Fibroblast of skin of back (primary cell): ENCODE measurements around the gene PCDHB10. TPM values are rescaled to one million over a fixed set of nuclear protein-coding genes. Genes with fewer than 3 reads are reported as not detected.
"Not testable (repeated sequence)": the region's sequence is repeated elsewhere in the genome, so short reads cannot be mapped to it uniquely, and the experiment has no call there.

Source experiments
- DNase-seq: peaks from one replicate; pipeline ENCODE4 v3.0.0-alpha.2; 2013
- polyA plus RNA-seq, 2 experiments: library from polyadenylated mRNA; unstranded; fragments of 120-200 nt; gene quantifications; one replicate each; pipeline ENCODE4 v1.2.1, GENCODE V29; 2013; ENCODE audit not compliant: insufficient read length in 2 of 2

The PCDHB10 gene
- polyA plus RNA-seq (2013, experiment 1 of 2; ENCODE audit: insufficient read length): 0.74 TPM
- polyA plus RNA-seq (2013, experiment 2 of 2; ENCODE audit: insufficient read length): 1.1 TPM

DNA sequence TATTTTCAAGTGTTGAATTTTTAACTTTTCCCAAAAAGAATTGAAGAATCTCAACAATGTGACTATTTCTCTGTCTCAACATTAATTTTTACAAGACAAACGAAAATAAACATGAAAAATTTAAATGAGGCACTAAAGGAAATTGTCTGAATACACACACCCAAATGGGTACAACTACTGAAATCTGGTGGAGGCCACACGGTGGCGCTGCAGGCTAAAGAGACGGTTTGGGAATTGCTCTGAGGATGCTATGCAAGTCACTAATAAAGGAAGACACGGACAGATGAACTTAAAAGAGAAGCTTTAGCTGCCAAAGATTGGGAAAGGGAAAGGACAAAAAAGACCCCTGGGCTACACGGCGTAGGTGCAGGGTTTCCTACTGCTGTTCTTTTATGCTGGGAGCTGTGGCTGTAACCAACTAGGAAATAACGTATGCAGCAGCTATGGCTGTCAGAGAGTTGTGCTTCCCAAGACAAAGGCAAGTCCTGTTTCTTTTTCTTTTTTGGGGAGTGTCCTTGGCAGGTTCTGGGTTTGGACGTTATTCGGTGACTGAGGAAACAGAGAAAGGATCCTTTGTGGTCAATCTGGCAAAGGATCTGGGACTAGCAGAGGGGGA lies at the start of gene PCDHB10:
TSS of gene PCDHB10 (plus strand) at position 244 of the 616 bp plus-strand sequence. CDS start at position 444, 200 bp downstream.
- peak; percentile 7 for DNase-seq

DNA sequence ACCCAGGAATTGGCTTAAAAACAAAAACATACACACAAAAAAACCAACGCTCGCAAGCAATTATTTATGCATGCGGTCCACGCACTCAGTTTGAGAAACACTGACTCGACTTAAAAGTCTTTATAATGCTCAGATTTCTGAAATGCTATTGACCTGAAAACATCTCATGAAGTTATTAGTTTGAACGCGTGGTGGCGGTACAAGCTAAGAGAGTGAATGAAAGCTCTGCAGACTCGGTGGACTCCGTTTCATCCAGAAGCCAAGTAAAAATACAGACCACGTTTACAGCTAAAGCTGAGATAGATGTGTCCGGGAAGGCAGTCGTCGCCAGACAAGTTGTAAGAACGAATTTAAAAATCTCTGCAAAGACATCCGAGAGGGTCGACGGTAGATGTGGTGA lies 42.3 kb upstream of the PCDHB10 start, which contains the start of gene PCDHB6:
TSS of gene PCDHB6 (plus strand) at position 246 of the 400 bp plus-strand sequence. CDS start 201 bp downstream, outside the sequence.
- peak; percentile 6 for DNase-seq

DNA sequence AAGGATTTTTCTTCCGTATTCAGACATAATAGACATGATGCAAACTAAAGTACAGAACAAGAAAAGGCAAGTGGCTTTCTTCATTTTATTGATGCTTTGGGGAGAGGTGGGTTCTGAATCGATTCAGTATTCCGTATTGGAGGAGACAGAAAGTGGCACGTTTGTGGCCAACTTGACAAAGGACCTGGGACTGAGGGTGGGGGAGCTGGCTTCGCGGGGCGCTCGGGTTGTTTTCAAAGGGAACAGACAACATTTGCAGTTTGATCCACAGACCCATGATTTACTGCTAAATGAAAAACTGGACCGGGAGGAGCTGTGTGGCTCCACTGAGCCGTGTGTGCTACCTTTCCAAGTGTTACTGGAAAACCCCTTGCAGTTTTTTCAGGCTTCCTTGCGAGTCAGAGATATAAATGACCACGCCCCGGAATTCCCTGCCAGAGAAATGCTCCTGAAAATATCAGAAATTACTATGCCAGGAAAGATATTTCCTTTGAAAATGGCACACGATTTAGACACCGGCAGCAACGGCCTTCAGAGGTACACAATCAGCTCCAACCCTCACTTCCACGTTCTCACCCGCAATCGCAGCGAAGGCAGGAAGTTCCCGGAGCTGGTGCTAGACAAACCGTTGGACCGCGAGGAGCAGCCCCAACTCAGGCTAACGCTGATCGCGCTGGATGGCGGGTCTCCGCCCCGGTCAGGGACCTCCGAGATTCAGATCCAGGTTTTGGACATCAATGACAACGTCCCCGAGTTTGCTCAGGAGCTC lies 41.7 kb upstream of the PCDHB10 start:
- DNase-seq: no peak

DNA sequence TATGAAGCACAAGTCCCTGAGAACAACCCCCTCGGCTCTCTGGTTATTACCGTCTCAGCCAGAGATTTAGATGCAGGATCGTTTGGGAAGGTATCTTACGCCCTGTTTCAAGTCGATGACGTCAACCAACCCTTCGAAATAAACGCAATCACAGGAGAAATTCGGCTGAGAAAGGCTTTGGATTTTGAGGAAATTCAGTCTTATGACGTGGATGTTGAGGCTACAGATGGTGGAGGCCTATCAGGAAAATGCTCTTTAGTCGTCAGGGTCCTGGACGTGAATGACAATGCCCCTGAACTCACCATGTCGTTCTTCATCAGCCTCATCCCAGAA lies 41.2 kb upstream of the PCDHB10 start:
- DNase-seq: no peak

DNA sequence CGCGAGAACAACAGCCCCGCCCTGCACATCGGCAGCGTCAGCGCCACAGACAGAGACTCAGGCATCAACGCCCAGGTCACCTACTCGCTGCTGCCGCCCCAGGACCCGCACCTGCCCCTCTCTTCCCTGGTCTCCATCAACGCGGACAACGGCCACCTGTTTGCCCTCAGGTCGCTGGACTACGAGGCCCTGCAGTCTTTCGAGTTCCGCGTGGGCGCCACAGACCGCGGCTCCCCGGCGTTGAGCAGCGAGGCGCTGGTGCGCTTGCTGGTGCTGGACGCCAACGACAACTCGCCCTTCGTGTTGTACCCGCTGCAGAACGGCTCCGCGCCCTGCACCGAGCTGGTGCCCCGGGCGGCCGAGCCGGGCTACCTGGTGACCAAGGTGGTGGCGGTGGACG lies 40.5 kb upstream of the PCDHB10 start:
- DNase-seq: not testable (repeated sequence)

DNA sequence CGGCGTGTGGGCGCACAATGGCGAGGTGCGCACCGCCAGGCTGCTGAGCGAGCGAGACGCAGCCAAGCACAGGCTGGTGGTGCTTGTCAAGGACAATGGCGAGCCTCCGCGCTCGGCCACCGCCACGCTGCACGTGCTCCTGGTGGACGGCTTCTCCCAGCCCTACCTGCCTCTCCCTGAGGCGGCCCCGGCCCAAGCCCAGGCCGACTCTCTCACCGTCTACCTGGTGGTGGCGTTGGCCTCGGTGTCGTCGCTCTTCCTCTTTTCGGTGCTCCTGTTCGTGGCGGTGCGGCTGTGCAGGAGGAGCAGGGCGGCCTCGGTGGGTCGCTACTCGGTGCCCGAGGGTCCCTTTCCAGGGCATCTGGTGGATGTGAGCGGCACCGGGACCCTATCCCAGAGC lies 40.1 kb upstream of the PCDHB10 start:
- not testable (repeated sequence) for DNase-seq

DNA sequence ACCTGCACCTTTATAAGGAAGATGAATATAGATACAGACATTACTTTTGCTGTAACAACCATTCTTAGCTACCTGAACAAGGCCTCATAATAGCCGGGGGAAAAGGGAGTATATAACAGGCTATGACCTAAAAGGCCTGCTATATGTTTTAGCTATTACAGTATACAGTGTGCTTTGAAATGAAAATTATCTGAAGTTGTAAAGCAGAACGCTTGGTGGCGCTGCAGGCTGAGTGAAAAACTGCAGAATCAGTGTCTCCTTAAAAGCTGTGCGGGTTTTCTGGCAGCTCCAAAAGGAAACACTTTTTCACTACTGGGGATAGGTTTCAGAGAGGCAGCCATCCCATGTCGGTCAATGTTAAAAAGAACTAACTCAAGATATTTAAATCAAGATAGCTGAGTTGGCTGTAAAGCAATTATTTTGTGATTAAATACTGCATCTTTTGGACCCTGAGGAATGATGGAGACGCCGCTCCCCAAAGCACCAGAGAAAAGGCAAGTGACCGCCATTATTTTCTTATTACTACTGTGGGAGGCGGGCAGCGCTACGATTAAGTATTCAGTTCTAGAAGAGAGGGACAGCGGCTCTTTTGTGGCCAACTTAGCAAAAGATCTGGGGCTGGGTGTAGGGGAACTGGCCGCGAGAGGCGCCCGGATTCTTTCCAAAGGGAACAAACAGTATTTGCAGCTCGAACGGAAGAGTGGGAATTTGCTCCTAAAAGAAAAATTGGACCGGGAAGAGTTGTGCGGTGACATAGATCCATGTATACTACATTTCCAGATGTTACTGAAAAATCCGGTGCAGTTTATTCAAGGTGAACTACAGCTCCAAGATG lies 36.4 kb upstream of the PCDHB10 start:
- no peak for DNase-seq

DNA sequence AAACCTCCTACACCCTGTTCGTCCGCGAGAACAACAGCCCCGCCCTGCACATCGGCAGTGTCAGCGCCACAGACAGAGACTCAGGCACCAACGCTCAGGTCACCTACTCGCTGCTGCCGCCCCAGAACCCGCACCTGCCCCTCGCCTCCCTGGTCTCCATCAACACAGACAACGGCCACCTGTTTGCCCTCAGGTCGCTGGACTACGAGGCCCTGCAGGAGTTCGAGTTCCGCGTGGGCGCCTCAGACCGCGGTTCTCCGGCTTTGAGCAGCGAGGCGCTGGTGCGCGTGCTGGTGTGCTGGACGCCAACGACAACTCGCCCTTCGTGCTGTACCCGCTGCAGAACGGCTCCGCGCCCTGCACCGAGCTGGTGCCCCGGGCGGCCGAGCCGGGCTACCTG lies 34.8 kb upstream of the PCDHB10 start:
- not testable (repeated sequence) for DNase-seq

DNA sequence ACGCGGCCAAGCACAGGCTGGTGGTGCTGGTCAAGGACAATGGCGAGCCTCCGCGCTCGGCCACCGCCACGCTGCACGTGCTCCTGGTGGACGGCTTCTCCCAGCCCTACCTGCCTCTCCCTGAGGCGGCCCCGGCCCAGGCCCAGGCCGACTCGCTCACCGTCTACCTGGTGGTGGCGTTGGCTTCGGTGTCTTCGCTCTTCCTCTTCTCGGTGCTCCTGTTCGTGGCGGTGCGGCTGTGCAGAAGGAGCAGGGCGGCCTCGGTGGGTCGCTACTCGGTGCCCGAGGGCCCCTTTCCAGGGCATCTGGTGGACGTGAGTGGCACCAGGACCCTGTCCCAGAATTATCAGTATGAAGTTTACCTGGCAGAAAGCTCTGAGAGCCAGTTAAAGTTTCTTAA lies 34.3 kb upstream of the PCDHB10 start:
- DNase-seq: not testable (repeated sequence)

DNA sequence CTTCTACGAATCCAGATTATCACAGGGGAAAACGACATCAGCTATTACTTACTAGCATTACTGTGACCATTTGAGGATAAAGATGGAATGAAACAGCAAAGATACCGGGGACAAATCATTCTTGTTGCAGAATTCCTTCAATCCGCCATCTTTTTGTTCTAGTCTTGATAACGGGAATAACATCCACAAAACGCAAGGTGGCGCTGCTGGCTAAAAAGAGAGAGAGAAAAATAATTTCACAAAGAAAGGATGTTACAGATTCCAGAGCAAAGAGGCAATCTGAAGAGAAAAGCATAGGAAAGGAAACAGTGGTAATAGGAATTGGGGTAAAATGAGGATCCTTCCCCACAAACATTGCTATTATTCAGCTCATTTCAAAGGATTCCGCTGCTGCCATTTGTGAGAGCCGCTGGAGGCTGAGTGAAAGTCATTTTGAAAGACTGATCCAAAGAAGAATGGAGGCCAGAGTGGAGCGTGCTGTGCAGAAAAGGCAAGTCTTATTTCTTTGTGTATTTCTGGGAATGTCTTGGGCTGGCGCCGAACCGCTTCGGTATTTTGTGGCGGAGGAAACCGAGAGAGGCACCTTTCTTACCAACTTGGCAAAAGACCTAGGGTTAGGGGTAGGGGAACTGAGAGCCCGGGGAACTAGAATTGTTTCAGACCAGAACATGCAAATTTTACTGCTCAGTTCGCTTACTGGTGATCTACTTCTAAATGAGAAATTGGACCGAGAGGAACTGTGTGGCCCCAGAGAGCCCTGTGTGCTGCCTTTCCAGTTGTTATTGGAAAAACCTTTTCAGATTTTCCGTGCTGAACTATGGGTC lies 19.6 kb upstream of the PCDHB10 start, which contains the start of gene PCDHB7:
TSS of gene PCDHB7 (plus strand) at position 264 of the 824 bp plus-strand sequence. CDS start at position 456, 192 bp downstream.
- DNase-seq: peak; percentile 31

DNA sequence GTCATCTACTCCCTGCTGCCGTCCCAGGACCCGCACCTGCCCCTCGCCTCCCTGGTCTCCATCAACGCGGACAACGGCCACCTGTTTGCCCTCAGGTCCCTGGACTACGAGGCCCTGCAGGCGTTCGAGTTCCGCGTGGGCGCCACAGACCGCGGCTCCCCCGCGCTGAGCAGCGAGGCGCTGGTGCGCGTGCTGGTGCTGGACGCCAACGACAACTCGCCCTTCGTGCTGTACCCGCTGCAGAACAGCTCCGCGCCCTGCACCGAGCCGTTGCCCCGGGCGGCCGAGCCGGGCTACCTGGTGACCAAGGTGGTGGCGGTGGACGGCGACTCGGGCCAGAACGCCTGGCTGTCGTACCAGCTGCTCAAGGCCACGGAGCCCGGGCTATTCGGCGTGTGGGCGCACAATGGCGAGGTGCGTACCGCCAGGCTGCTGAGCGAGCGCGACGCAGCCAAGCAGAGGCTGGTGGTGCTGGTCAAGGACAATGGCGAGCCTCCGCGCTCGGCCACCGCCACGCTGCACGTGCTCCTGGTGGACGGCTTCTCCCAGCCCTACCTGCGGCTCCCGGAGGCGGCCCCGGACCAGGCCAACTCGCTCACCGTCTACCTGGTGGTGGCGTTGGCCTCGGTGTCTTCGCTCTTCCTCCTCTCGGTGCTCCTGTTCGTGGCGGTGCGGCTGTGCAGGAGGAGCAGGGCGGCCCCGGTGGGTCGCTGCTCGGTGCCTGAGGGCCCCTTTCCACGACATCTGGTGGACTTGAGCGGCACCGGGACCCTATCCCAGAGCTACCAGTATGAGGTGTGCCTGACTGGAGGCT lies 17.7 kb upstream of the PCDHB10 start:
- DNase-seq: not testable (repeated sequence)

DNA sequence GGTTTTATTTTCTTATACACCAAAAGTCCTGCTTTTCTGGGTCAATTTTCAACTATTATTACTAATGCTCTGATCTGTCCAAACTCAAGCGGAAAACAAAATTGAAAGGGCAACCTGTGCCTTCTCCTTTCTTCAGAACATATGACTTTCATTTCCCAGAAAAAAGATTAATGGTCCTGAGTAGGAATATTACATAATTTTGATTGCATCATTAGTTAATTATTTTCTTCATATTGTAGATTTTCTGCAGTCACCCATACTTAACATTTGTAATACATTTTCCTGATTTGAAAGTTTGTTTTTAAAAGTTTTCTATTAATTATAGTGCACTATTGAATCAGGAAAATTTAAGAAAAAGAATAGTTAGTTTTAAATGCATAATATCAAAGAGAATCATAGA lies 16.2 kb upstream of the PCDHB10 start:
- no peak for DNase-seq

DNA sequence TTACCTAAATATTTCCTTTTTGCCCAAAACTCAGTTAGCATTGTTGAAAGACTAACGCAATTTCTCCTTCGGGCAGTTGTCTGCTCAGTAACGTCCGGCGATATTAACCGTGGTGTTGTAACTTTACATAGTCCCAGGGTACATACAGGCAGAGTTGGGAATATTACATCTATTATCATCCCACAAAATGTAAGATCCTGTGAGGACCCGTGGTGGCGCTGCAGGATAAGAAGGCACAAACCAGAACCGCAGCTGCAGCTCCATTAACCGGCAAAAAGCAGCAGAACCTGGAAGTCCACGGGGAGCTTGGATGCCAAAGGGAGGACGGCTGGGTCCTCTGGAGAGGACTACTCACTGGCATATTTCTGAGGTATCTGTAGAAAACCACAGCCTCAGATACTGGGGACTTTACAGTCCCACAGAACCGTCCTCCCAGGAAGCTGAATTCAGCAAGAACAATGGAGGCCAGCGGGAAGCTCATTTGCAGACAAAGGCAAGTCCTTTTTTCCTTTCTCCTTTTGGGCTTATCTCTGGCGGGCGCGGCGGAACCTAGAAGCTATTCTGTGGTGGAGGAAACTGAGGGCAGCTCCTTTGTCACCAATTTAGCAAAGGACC lies 14.5 kb upstream of the PCDHB10 start, which contains the start of gene PCDHB8:
TSS of gene PCDHB8 (plus strand) at position 214 of the 615 bp plus-strand sequence. CDS start at position 459, 245 bp downstream.
- not testable (repeated sequence) for DNase-seq

DNA sequence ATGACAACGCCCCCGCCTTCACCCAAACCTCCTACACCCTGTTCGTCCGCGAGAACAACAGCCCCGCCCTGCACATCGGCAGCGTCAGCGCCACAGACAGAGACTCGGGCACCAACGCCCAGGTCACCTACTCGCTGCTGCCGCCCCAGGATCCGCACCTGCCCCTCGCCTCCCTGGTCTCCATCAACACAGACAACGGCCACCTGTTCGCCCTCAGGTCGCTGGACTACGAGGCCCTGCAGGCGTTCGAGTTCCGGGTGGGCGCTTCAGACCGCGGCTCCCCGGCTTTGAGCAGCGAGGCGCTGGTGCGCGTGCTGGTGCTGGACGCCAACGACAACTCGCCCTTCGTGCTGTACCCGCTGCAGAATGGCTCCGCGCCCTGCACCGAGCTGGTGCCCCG lies 12.8 kb upstream of the PCDHB10 start:
- not testable (repeated sequence) for DNase-seq

DNA sequence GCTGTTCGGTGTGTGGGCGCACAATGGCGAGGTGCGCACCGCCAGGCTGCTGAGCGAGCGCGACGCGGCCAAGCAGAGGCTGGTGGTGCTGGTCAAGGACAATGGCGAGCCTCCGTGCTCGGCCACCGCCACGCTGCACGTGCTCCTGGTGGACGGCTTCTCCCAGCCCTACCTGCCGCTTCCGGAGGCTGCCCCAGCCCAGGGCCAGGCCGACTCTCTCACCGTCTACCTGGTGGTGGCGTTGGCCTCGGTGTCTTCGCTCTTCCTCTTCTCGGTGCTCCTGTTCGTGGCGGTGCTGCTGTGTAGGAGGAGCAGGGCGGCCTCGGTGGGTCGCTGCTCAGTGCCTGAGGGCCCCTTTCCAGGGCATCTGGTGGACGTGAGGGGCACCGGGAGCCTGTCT lies 12.3 kb upstream of the PCDHB10 start:
- not testable (repeated sequence) for DNase-seq

DNA sequence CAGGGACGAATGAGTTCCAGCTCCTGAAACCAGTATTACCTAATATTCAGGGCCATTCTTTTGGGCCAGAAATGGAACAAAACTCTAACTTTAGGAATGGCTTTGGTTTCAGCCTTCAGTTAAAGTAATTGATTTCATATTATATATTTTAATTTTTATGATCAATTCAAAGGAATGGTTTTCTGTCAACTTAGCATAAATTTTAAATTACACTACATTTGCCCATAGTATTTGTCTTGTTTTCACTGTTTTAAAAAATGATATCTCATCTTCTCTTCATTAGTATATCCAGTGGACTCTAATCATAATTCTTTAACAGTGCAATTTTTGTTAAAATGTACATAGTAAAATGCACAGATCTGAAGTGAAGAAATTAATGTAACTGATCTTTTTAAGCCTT lies 11.8 kb upstream of the PCDHB10 start:
- no peak for DNase-seq

DNA sequence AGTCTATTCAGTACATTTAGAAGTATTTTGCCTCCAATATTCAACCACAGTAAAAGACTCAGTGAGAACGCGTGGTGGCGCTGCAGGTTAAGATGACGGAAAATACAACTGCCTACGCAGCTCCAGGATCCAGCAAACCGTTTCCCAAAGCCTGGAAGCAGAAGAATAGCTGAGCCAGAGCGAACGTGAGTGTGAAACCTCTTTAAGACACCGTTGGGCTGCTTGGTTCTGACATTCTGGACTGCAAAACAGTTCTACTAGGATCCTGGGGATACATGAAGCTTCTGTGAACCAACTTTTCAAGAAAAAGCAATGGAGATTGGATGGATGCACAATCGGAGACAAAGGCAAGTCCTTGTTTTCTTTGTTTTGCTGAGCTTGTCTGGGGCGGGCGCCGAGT lies 9.9 kb upstream of the PCDHB10 start, which contains the start of gene PCDHB16:
TSS of gene PCDHB16 (plus strand) at position 140 of the 400 bp plus-strand sequence. CDS start at position 313, 173 bp downstream.
- DNase-seq: peak; percentile 25

DNA sequence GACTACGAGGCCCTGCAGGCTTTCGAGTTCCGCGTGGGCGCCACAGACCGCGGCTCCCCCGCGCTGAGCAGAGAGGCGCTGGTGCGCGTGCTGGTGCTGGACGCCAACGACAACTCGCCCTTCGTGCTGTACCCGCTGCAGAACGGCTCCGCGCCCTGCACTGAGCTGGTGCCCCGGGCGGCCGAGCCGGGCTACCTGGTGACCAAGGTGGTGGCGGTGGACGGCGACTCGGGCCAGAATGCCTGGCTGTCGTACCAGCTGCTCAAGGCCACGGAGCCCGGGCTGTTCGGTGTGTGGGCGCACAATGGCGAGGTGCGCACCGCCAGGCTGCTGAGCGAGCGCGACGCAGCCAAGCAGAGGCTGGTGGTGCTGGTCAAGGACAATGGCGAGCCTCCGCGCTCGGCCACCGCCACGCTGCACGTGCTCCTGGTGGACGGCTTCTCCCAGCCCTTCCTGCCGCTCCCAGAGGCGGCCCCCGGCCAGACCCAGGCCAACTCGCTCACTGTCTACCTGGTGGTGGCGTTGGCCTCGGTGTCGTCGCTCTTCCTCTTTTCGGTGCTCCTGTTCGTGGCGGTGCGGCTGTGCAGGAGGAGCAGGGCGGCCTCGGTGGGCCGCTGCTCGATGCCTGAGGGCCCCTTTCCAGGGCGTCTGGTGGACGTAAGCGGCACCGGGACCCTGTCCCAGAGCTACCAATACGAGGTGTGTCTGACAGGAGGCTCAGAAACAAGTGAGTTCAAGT lies 7.9 kb upstream of the PCDHB10 start:
- DNase-seq: not testable (repeated sequence)

DNA sequence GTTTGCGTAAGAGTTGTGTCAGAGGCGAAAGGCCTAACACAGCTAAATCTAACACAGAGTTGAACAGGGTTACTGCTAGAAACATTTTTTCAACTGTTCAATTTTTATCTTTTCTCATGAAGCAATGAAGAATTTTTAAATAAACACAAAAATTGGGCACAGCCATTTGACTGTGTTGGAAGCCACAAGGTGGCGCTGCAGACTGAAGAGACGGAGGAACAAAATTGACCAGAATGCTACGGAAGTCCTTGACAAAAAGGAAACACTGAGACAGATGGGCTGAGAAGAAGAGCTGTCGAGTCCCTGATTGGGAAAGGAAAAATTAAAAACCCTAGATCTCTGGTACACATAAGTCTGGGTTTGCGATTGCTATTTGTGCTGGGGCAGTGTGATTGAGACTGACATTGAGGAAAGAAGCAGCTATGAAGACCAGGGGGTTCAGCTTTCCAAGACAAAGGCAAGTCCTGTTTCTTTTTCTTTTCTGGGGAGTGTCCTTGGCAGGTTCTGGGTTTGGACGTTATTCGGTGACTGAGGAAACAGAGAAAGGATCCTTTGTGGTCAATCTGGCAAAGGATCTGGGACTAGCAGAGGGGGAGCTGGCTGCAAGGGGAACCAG lies 5.1 kb upstream of the PCDHB10 start, which contains the start of gene PCDHB9:
TSS of gene PCDHB9 (plus strand) at position 265 of the 616 bp plus-strand sequence. CDS start at position 423, 158 bp downstream.
- peak; percentile 7 for DNase-seq
